KMS-11 (cell line): ENCODE measurements around the gene PTPRN2.

Experiments used
- H2AFZ ChIP-seq: fragments of 200-600 bp; sonication (generic); 2 replicates; pipeline ENCODE4 v1.6.1; 2016; ENCODE audit warnings: antibody characterized with exemption, mixed run types, low read depth
- H3K27ac ChIP-seq: fragments of 200-600 bp; sonication (generic); 2 replicates; pipeline ENCODE4 v1.6.1; 2016; ENCODE audit warnings: mild to moderate bottlenecking, mixed run types
- H3K27me3 ChIP-seq: fragments of 200-600 bp; sonication (generic); 2 replicates; pipeline ENCODE4 v1.6.1; 2017; ENCODE audit warnings: mild to moderate bottlenecking, low read depth, mixed run types, moderate library complexity; ENCODE audit not compliant: insufficient read depth
- H3K36me3 ChIP-seq: fragments of 200-600 bp; sonication (generic); 2 replicates; pipeline ENCODE4 v1.6.1; 2017; ENCODE audit warnings: mild to moderate bottlenecking, mixed run types; ENCODE audit not compliant: insufficient read depth
- H3K4me1 ChIP-seq: fragments of 200-600 bp; sonication (generic); 2 replicates; pipeline ENCODE4 v1.6.1; 2016; ENCODE audit warnings: mild to moderate bottlenecking, low read depth, mixed run types; ENCODE audit not compliant: poor library complexity, severe bottlenecking
- H3K4me2 ChIP-seq: fragments of 200-600 bp; sonication (generic); 2 replicates; pipeline ENCODE4 v1.7.0; 2016; ENCODE audit warnings: mild to moderate bottlenecking, mixed run types
- H3K4me3 ChIP-seq: fragments of 200-600 bp; sonication (generic); IDR thresholded peaks from 2 replicates; pipeline ENCODE4 v1.6.1; 2017; ENCODE audit warnings: low read depth, low read length, mixed read lengths; ENCODE audit not compliant: insufficient read depth
- H3K79me2 ChIP-seq: fragments of 200-600 bp; sonication (generic); 2 replicates; pipeline ENCODE4 v1.6.1; 2016; ENCODE audit warnings: low read depth, mixed run types; ENCODE audit not compliant: insufficient read depth
- H3K9ac ChIP-seq: fragments of 200-600 bp; sonication (generic); 2 replicates; pipeline ENCODE4 v1.6.1; 2016; ENCODE audit warnings: mild to moderate bottlenecking, mixed run types
- H4K20me1 ChIP-seq: fragments of 200-600 bp; sonication (generic); 2 replicates; pipeline ENCODE4 v1.6.1; 2016; ENCODE audit warnings: mild to moderate bottlenecking, mixed run types; ENCODE audit not compliant: insufficient read depth
- CTCF ChIP-seq: fragments of 200-600 bp; sonication (generic); conservative IDR thresholded peaks from 2 replicates; pipeline ENCODE4 v1.6.1; 2017; ENCODE audit warnings: low read depth, mild to moderate bottlenecking, antibody characterized with exemption, low read length, moderate library complexity, mixed read lengths

PTPRN2 gene

GRCh38 chr7:157974678-157975230 lies 612.9 kb downstream of the PTPRN2 start:
- H3K9ac ChIP-seq: no peak overlapping the region
- no peaks in the 10 kb centered on the region for H3K36me3 ChIP-seq
- H3K4me1 ChIP-seq: no peaks in the 10 kb centered on the region
- no peak overlapping the region for H3K27ac ChIP-seq
- no peak overlapping the region for H3K4me2 ChIP-seq
- no peaks in the 10 kb centered on the region for H3K79me2 ChIP-seq
- H2AFZ ChIP-seq: no peak overlapping the region
- TF ChIP-seq CTCF: no peak
- no peaks in the 10 kb centered on the region; the same call in 1 of the 2 replicates for H3K27me3 ChIP-seq
- H3K4me3 ChIP-seq: no peak overlapping the region
- no peaks in the 10 kb centered on the region for H4K20me1 ChIP-seq

DNA sequence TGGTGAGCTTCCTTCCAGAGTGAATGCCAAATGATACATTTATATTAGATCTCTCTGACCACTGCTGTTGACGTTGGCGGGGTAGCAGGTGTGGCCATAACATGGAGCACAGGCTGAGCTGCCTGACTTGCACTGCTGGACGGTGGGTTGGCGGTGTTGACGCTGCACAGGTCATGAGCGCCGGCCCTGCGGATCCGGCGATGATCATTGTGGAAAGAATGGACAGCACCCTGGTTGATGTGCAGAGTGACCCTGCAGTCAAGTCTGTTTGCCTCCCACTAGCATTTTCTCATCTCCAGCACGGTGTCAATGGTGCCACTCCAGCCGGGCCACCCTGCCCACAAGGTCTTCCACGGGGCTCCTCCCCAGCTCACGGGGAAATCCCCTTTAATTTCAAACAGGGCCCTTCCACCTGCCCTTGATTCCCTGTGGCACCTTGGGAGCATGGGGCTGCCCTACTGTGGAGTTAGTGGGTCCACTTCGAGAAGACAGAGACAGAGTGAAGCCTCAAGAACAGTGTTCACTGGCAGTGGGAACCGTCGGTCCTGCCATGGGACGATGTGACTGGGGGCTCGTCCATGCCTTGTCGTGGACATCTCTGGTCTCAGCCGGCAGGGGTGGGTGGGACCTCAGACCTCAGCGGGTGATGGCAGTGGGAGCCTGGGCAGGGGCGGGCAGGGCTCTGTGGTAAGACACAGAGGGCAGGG lies 613.5 kb downstream of the PTPRN2 start:
- H3K36me3 ChIP-seq: no peaks in the 10 kb centered on the region
- H3K27ac ChIP-seq: no peak overlapping the region
- H3K27me3 ChIP-seq: no peaks in the 10 kb centered on the region; the same call in 1 of the 2 replicates
- no peaks in the 10 kb centered on the region for H3K4me1 ChIP-seq
- H3K79me2 ChIP-seq: no peaks in the 10 kb centered on the region
- no peak overlapping the region for H2AFZ ChIP-seq
- no peak overlapping the region for H3K4me2 ChIP-seq
- H3K9ac ChIP-seq: no peak overlapping the region
- H3K4me3 ChIP-seq: no peak overlapping the region
- no peak for TF ChIP-seq CTCF
- H4K20me1 ChIP-seq: no peaks in the 10 kb centered on the region

GRCh38 chr7:157972914-157973313 lies 614.7 kb downstream of the PTPRN2 start:
- Histone ChIP-seq H3K4me1 (no peaks in the 10 kb centered on the region), H3K9ac (no peak overlapping the region), H2AFZ (no peak overlapping the region), H4K20me1 (no peaks in the 10 kb centered on the region), H3K27ac (no peak overlapping the region), H3K4me3 (no peak overlapping the region), H3K36me3 (no peaks in the 10 kb centered on the region), H3K79me2 (no peaks in the 10 kb centered on the region), H3K27me3 (no peaks in the 10 kb centered on the region; the same call in 1 of the 2 replicates), H3K4me2 (no peak overlapping the region)
- TF ChIP-seq CTCF: no peak

GRCh38 chr7:157971501-157971900 lies 616.1 kb downstream of the PTPRN2 start:
- Histone ChIP-seq H3K27ac (no peak overlapping the region), H3K27me3 (no peaks in the 10 kb centered on the region; the same call in 1 of the 2 replicates), H3K4me1 (no peaks in the 10 kb centered on the region), H3K4me2 (no peak overlapping the region), H3K9ac (no peak overlapping the region), H3K79me2 (no peaks in the 10 kb centered on the region), H3K36me3 (no peaks in the 10 kb centered on the region), H3K4me3 (no peak overlapping the region), H4K20me1 (no peaks in the 10 kb centered on the region), H2AFZ (no peak overlapping the region)
- TF ChIP-seq CTCF: no peak
